CD4-positive, CD25-positive, alpha-beta regulatory T cell (primary cell): ENCODE results near the gene RMI2. TPM values are rescaled to one million over a fixed set of nuclear protein-coding genes. Genes with fewer than 3 reads are reported as not detected.
A peak's percentile ranks its signal among the peaks of the same experiment; 100 is the strongest.

Experiments
- ATAC-seq, 2 donors: fragments of 150-1000 bp; cut with Tn5 transposase; one replicate each; pipeline ENCODE4 v1.10.0; 2021; ENCODE audit warnings: low read depth in 2 of 2, moderate number of reproducible peaks in 2 of 2, moderate library complexity in 1 of 2
- DNase-seq, 3 donors: peaks; one replicate each; pipeline versions ENCODE4 v3.0.0 to v3.0.0-alpha.2; 2012 to 2022; ENCODE audit warnings: mixed read lengths in 1 of 3
- H3K27ac ChIP-seq: one replicate; pipeline ENCODE4 v1.7.0; 2013; ENCODE audit warnings: mild to moderate bottlenecking, low read length; ENCODE audit not compliant: insufficient read depth, poor library complexity, severe bottlenecking
- H3K27me3 ChIP-seq: one replicate; pipeline ENCODE4 v1.7.0; 2013; ENCODE audit warnings: low read length; ENCODE audit not compliant: control insufficient read depth, insufficient read depth
- H3K36me3 ChIP-seq: one replicate; pipeline ENCODE4 v1.7.0; 2013; ENCODE audit warnings: mild to moderate bottlenecking, low read length, moderate library complexity; ENCODE audit not compliant: control insufficient read depth, insufficient read depth
- H3K4me1 ChIP-seq: 2 replicates; pipeline ENCODE4 v1.7.0; 2013; ENCODE audit warnings: mild to moderate bottlenecking, low read length; ENCODE audit not compliant: insufficient read depth, control insufficient read depth, poor library complexity, severe bottlenecking
- H3K4me3 ChIP-seq: one replicate; pipeline ENCODE4 v1.7.0; 2013; ENCODE audit warnings: low read depth, mild to moderate bottlenecking, low read length, moderate library complexity
- H3K9me3 ChIP-seq, 2 experiments: 1 replicate in 1 of 2; 2 replicates in 1 of 2; pipeline ENCODE4 v1.7.0; 2013; ENCODE audit warnings: low read length in 2 of 2, mild to moderate bottlenecking in 1 of 2, moderate library complexity in 1 of 2; ENCODE audit not compliant: control insufficient read depth in 2 of 2
- H3K27ac Mint-ChIP-seq, 3 donors: one replicate each; pipeline ENCODE4 v1.8.0; 2020 to 2022; ENCODE audit warnings: mild to moderate bottlenecking in 3 of 3, mixed read lengths in 3 of 3, moderate library complexity in 2 of 3
- H3K27me3 Mint-ChIP-seq: one replicate; pipeline ENCODE4 v1.8.0; 2022; ENCODE audit warnings: mild to moderate bottlenecking, mixed read lengths
- H3K36me3 Mint-ChIP-seq: one replicate; pipeline ENCODE4 v1.8.0; 2020; ENCODE audit warnings: mixed read lengths
- H3K4me1 Mint-ChIP-seq, 4 donors: one replicate each; pipeline ENCODE4 v1.8.0; 2020 to 2022; ENCODE audit warnings: mixed read lengths in 4 of 4, mild to moderate bottlenecking in 1 of 4
- H3K4me3 Mint-ChIP-seq, 4 donors: one replicate each; pipeline ENCODE4 v1.8.0; 2020 to 2022; ENCODE audit warnings: mild to moderate bottlenecking in 4 of 4, mixed read lengths in 4 of 4, moderate library complexity in 3 of 4
- H3K9me3 Mint-ChIP-seq, 7 donors: one replicate each; pipeline ENCODE4 v1.8.0; 2020 to 2022; ENCODE audit warnings: mixed read lengths in 7 of 7, mild to moderate bottlenecking in 3 of 7, moderate library complexity in 2 of 7
- polyA plus RNA-seq, 4 donors: library from polyadenylated mRNA; unstranded; fragments of 300-500 nt; fragmentation: Illumina TruSeq; gene quantifications; one replicate each; pipeline ENCODE4 v1.2.3, GENCODE V29; 2021
- total RNA-seq: library from RNA; stranded (reverse); gene quantifications from one replicate; pipeline ENCODE4 v1.2.3, GENCODE V29; 2022

Gene RMI2
- total and polyA plus RNA-seq, 5 donors from 2014 or later, result 4.3 to 15.3 (median 9.6) TPM

DNA sequence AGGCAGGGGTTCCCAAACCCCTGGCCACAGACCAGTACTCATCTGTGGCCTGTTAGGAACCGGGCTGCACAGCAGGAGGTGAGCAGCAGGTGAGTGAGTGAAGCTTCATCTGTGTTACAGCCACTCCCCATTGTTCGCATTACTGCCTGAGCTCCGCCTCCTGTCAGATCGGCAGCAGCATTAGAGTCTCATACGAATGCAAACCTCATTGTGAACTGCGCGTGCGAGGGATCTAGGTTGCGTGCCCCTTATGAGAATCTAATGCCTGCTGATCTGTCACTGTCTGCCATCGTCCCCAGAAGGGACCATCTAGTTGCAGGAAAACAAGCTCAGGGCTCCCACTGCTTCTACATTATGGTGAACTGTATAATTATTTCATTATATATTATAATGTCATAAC, 25.1 kb upstream of the RMI2 start:
- Mint-ChIP-seq H3K27me3 (no peaks in the 10 kb centered on the region), H3K9me3 (no peaks in the 10 kb centered on the region), H3K4me1 (peaks cover 0 to 12% (median 2%) of the 10 kb centered on the region in 4 donors), H3K4me3 (no peak overlapping the region), H3K27ac (no peak overlapping the region), H3K36me3 (no peaks in the 10 kb centered on the region)
- H3K4me3 ChIP-seq, result no peak overlapping the region
- H3K36me3 ChIP-seq, result no peaks in the 10 kb centered on the region
- no peaks in the 10 kb centered on the region for H3K9me3 ChIP-seq
- H3K27ac ChIP-seq, result no peak overlapping the region
- ATAC-seq, result no peak
- DNase-seq, result no peak
- no peaks in the 10 kb centered on the region for H3K4me1 ChIP-seq
- no peaks in the 10 kb centered on the region for H3K27me3 ChIP-seq

DNA sequence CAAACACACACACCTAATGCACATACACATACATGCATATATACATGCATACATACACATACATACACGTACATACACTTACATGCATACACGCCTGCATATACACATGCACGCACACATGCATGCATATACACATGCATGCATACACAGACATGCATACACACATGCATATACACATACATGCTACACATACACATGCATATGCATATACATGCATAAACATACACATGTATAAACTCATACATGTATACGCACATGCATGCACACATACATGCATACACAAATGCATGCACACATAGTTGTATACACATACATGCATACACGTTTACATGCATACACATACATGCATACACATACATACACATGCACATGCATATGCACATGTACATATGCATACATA, 23.6 kb upstream of the RMI2 start:
- ATAC-seq (no peak), DNase-seq (no peak)
- Histone ChIP-seq H3K4me3 (no peak overlapping the region), H3K27ac (no peak overlapping the region), H3K4me1 (no peaks in the 10 kb centered on the region), H3K9me3 (no peaks in the 10 kb centered on the region), H3K27me3 (no peaks in the 10 kb centered on the region), H3K36me3 (no peaks in the 10 kb centered on the region)
- Mint-ChIP-seq H3K27ac (no peak overlapping the region), H3K9me3 (peaks cover 0 to 2% (median 0%) of the 10 kb centered on the region in 7 donors), H3K4me3 (no peak overlapping the region), H3K27me3 (no peaks in the 10 kb centered on the region), H3K36me3 (no peaks in the 10 kb centered on the region), H3K4me1 (peaks cover 0 to 11% (median 4%) of the 10 kb centered on the region in 4 donors)

DNA sequence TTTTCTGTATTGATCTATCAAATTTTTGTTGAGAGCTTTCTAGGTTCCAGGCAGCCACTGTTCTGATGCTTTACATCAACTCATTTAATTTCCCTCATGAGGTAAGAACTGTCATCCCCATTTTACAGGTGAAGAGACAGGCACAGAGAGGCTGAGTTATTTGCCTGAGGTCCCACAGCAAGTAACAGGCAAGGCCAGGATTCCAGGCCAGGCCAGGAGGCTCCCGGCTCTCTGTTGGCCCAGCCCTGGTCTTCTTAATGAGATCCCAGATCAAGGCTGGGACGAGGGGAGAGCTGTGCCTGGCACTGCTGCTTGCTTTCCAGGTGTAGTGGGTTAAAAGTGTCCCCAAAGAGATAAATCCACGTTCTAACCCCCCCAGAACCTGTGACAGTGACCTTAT, 22.4 kb upstream of the RMI2 start:
- ATAC-seq (no peak), DNase-seq (no peak)
- Histone ChIP-seq H3K9me3 (no peaks in the 10 kb centered on the region), H3K27ac (no peak overlapping the region), H3K36me3 (no peaks in the 10 kb centered on the region), H3K4me1 (peaks cover 6% of the 10 kb centered on the region), H3K4me3 (no peak overlapping the region), H3K27me3 (no peaks in the 10 kb centered on the region)
- H3K27me3 Mint-ChIP-seq, result no peaks in the 10 kb centered on the region
- H3K27ac Mint-ChIP-seq, result peak overlapping the region in 1 of 3 donors; percentile 48
- peaks cover 0 to 23% (median 11%) of the 10 kb centered on the region in 4 donors for H3K4me1 Mint-ChIP-seq
- H3K36me3 Mint-ChIP-seq, result no peaks in the 10 kb centered on the region
- no peak overlapping the region for H3K4me3 Mint-ChIP-seq
- H3K9me3 Mint-ChIP-seq, result peaks cover 0 to 2% (median 0%) of the 10 kb centered on the region in 7 donors

DNA sequence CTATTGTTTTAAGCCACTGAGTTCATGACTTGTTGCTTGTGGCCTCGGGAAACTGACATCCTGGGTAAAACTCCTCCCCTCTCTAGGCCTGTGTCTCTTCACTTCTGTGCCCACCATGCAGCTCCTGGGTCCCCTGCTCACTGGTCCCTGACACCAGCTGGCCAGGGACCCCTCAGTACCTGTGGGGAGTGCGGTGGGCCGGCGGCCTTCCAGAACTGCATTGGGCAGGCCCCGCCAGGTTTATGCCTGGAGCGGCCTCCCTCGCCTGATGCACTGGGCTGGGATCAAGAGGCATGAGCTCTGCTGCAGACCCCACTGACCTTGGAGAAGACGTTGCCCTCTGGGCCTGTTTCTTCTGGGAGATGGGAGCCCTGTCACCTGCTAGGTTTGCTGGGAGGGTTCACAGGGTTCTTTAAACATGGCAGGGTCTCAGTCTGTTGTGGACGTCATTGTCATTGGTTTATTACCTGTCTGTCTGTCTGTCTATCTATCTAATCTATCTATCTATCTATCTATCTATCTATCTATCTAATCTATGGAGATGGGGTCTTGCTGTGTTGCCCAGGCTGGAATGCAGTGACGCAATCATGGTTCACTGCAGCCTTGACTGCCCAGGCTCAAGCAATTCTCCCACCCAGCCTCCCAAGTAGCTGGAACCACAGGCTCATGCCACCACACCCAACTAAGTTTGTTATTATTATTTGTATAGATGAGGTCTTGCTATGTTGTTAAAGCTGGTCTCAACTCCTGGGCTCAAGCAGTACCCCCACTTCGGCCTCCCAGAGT, 21.5 kb upstream of the RMI2 start:
- DNase-seq, result no peak
- H3K27ac ChIP-seq, result no peak overlapping the region
- no peak overlapping the region for H3K4me3 Mint-ChIP-seq
- no peaks in the 10 kb centered on the region for H3K36me3 Mint-ChIP-seq
- H3K4me1 Mint-ChIP-seq, result peaks cover 5 to 32% (median 17%) of the 10 kb centered on the region in 4 donors
- H3K4me1 ChIP-seq, result peaks cover 15% of the 10 kb centered on the region
- H3K9me3 ChIP-seq, result no peaks in the 10 kb centered on the region
- ATAC-seq, result no peak
- no peaks in the 10 kb centered on the region for H3K36me3 ChIP-seq
- H3K27ac Mint-ChIP-seq, result no peak overlapping the region
- H3K27me3 ChIP-seq, result no peaks in the 10 kb centered on the region
- H3K27me3 Mint-ChIP-seq, result no peaks in the 10 kb centered on the region
- peaks cover 0 to 2% (median 0%) of the 10 kb centered on the region in 7 donors for H3K9me3 Mint-ChIP-seq
- no peak overlapping the region for H3K4me3 ChIP-seq

GRCh38 chr16:11325404-11326083, 19.7 kb upstream of the RMI2 start:
- H3K36me3 Mint-ChIP-seq, result no peaks in the 10 kb centered on the region
- Histone ChIP-seq H3K27ac (no peak overlapping the region), H3K4me1 (peaks cover 22% of the 10 kb centered on the region), H3K27me3 (no peaks in the 10 kb centered on the region), H3K9me3 (no peaks in the 10 kb centered on the region), H3K4me3 (no peak overlapping the region), H3K36me3 (no peaks in the 10 kb centered on the region)
- peak in 1 of 3 donors; percentile 63 for DNase-seq
- peaks cover 11 to 41% (median 25%) of the 10 kb centered on the region in 4 donors for H3K4me1 Mint-ChIP-seq
- peaks cover 3% of the 10 kb centered on the region for H3K27me3 Mint-ChIP-seq
- H3K4me3 Mint-ChIP-seq, result peak overlapping the region in 1 of 4 donors; percentile 42
- H3K9me3 Mint-ChIP-seq, result peaks cover 0 to 2% (median 0%) of the 10 kb centered on the region in 7 donors
- H3K27ac Mint-ChIP-seq, result peak overlapping the region; percentile 65 to 93 (median 72)
- no peak for ATAC-seq

DNA sequence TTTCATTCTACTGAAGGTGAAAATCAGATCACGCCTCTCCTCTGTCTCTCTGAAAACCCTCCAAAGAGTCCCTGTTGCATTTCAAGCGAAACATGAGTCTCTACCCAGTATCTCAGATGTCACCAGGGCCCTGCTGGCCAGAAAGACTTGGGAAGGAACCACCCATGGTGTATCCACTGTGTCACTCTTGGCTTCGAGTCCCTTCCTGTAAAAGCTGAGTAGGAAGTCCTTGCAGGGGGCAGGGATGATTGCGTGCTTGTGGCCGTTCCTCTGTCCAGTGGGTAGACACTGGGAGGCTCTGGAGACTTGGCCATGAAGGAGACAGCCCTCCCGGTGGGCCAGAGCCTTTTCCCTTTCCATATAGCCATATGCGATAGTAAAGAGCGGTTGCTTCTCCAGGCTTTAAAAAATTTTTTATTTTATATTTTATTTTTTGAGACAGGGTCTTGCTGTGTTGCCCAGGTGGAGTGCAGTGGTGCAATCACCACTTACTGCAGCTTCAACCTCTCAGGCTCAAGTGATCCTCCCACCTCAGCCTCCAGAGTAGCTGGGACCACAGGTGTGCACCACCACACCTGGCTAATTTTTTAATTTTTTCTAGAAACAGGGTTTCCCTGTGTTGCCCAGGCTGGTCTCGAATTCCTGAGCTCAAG, 19.0 kb upstream of the RMI2 start:
- H3K27me3 Mint-ChIP-seq, result peaks cover 4% of the 10 kb centered on the region
- Histone ChIP-seq H3K36me3 (no peaks in the 10 kb centered on the region), H3K27me3 (no peaks in the 10 kb centered on the region), H3K4me3 (no peak overlapping the region), H3K27ac (no peak overlapping the region), H3K9me3 (no peaks in the 10 kb centered on the region), H3K4me1 (peaks cover 22% of the 10 kb centered on the region)
- no peak overlapping the region for H3K4me3 Mint-ChIP-seq
- peaks cover 0 to 2% (median 0%) of the 10 kb centered on the region in 7 donors for H3K9me3 Mint-ChIP-seq
- no peaks in the 10 kb centered on the region for H3K36me3 Mint-ChIP-seq
- peaks cover 11 to 44% (median 28%) of the 10 kb centered on the region in 4 donors for H3K4me1 Mint-ChIP-seq
- ATAC-seq (no peak), DNase-seq (no peak)
- peak overlapping the region in 1 of 3 donors; percentile 65 for H3K27ac Mint-ChIP-seq

- Mint-ChIP-seq H3K4me1 (peaks cover 11 to 44% (median 28%) of the 10 kb centered on the region in 4 donors), H3K27me3 (peaks cover 4% of the 10 kb centered on the region), H3K36me3 (no peaks in the 10 kb centered on the region), H3K4me3 (peak overlapping the region in 2 of 4 donors; percentile 43 to 63), H3K27ac (peak overlapping the region in 2 of 3 donors; percentile 25 to 63), H3K9me3 (peaks cover 0 to 2% (median 0%) of the 10 kb centered on the region in 7 donors)
- ATAC-seq, result no peak
- no peak for DNase-seq
- no peak overlapping the region for H3K27ac ChIP-seq
- H3K27me3 ChIP-seq, result no peaks in the 10 kb centered on the region
- no peaks in the 10 kb centered on the region for H3K9me3 ChIP-seq
- peaks cover 22% of the 10 kb centered on the region for H3K4me1 ChIP-seq
- H3K36me3 ChIP-seq, result no peaks in the 10 kb centered on the region
- no peak overlapping the region for H3K4me3 ChIP-seq
Measured at GRCh38 chr16:11326737-11327276, 18.5 kb upstream of the RMI2 start.
